ENCODE data around the gene BRIP1. TPM values are rescaled to one million over a fixed set of nuclear protein-coding genes. Genes with fewer than 3 reads are reported as not detected.

Gene BRIP1
- total and polyA plus RNA-seq, 10 donors = 0.41 to 3.7 (median 1.5) TPM

GRCh38 chr17:61849674-61850073 lies 13.7 kb downstream of the BRIP1 start:
- H3K9me3 ChIP-seq = no peaks in the 10 kb centered on the region
- H3K36me3 ChIP-seq = peaks cover 0 to 9% (median 0%) of the 10 kb centered on the region in 6 donors
- intact Hi-C loops (cut with DNase I; ENCODE audit: low total_unique reads) = no loop called here
- no peak overlapping the region for H3K4me3 ChIP-seq
- no peaks in the 10 kb centered on the region for H3K27me3 ChIP-seq (replicated peaks in 1 of 7)
- no peaks in the 10 kb centered on the region for H3K4me1 ChIP-seq
- H3K27ac ChIP-seq = no peak overlapping the region
- DNase-seq = no peak
- TF ChIP-seq POLR2A (IDR thresholded peaks at IDR 0.05) (no peak), POLR2AphosphoS5 (IDR thresholded peaks at IDR 0.05) (no peak)
- TF ChIP-seq, protein P1, sequence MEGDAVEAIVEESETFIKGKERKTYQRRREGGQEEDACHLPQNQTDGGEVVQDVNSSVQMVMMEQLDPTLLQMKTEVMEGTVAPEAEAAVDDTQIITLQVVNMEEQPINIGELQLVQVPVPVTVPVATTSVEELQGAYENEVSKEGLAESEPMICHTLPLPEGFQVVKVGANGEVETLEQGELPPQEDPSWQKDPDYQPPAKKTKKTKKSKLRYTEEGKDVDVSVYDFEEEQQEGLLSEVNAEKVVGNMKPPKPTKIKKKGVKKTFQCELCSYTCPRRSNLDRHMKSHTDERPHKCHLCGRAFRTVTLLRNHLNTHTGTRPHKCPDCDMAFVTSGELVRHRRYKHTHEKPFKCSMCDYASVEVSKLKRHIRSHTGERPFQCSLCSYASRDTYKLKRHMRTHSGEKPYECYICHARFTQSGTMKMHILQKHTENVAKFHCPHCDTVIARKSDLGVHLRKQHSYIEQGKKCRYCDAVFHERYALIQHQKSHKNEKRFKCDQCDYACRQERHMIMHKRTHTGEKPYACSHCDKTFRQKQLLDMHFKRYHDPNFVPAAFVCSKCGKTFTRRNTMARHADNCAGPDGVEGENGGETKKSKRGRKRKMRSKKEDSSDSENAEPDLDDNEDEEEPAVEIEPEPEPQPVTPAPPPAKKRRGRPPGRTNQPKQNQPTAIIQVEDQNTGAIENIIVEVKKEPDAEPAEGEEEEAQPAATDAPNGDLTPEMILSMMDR (IDR thresholded peaks at IDR 0.05 in 8 of 11, conservative IDR thresholded peaks at IDR 0.05 in 3 of 11) = no peak

DNA sequence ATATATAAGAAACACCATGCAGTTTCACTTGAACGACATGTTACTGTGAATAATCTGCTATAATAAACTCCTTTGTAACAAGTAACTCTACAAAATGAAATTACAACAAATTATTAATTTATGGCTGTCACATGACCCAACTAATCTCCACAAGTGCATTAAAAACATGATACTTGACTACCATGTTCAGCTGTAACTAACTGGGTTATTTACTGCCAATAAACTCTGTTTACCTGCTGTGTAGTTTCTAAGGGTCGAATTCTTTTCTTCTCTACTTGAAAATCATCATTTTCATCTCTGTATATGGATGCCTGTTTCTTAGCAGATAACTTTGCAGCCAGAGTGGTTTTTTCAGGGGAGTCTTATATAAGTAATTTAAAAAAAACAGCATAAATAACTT lies 14.4 kb downstream of the BRIP1 start:
- intact Hi-C loops (cut with DNase I; ENCODE audit: low total_unique reads) = no loop called here
- WGBS, 5 donors = 94 to 99% (median 97%) methylated on average over 2 of the region's 2 CpGs
- H3K27ac ChIP-seq = no peak overlapping the region
- H3K4me3 ChIP-seq = no peak overlapping the region
- no peak for DNase-seq
- TF ChIP-seq POLR2AphosphoS5 (IDR thresholded peaks at IDR 0.05) (no peak), POLR2A (IDR thresholded peaks at IDR 0.05) (no peak)
- TF ChIP-seq, protein P1 (IDR thresholded peaks at IDR 0.05 in 8 of 11, conservative IDR thresholded peaks at IDR 0.05 in 3 of 11) = no peak
- no peaks in the 10 kb centered on the region for H3K9me3 ChIP-seq
- H3K27me3 ChIP-seq (replicated peaks in 1 of 7) = no peaks in the 10 kb centered on the region
- no peaks in the 10 kb centered on the region for H3K4me1 ChIP-seq
- H3K36me3 ChIP-seq = peaks cover 0 to 9% (median 0%) of the 10 kb centered on the region in 6 donors

GRCh38 chr17:61848247-61848646 lies 15.1 kb downstream of the BRIP1 start:
- intact Hi-C loops (cut with DNase I; ENCODE audit: low total_unique reads) = no loop called here
- no peaks in the 10 kb centered on the region for H3K9me3 ChIP-seq
- no peaks in the 10 kb centered on the region for H3K4me1 ChIP-seq
- WGBS, 5 donors = 92 to 100% (median 97%) methylated on average over 2 of the region's 2 CpGs
- no peak for DNase-seq
- H3K4me3 ChIP-seq = no peak overlapping the region
- peaks cover 0 to 9% (median 0%) of the 10 kb centered on the region in 6 donors for H3K36me3 ChIP-seq
- H3K27ac ChIP-seq = no peak overlapping the region
- TF ChIP-seq POLR2A (IDR thresholded peaks at IDR 0.05) = no peak
- TF ChIP-seq POLR2AphosphoS5 (IDR thresholded peaks at IDR 0.05) = no peak
- TF ChIP-seq, protein P1 (IDR thresholded peaks at IDR 0.05 in 8 of 11, conservative IDR thresholded peaks at IDR 0.05 in 3 of 11) = no peak
- no peaks in the 10 kb centered on the region for H3K27me3 ChIP-seq (replicated peaks in 1 of 7)

DNA sequence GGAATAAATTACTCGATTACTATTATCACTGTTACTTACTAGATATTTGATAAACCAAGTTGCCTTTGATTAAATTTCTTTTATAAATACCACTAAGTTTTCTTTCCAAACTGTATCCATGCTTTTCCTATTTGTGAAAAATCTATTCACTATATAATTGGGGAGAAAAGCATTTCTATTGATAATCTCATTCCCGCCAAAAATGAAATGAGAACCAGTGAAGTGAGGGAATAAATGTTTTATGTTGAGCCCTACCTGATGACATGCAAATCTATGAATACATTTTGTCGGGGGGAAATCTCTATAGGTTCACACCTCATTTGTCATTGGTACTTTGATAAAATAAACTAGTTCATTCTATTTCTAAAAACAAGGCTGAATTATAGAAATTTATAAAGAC lies 15.7 kb downstream of the BRIP1 start:
- intact Hi-C loops (cut with DNase I; ENCODE audit: low total_unique reads) = no loop called here
- DNase-seq = no peak
- 94 to 99% (median 96%) methylated on average over 3 of the region's 3 CpGs for WGBS, 5 donors
- Histone ChIP-seq H3K27ac (no peak overlapping the region), H3K4me3 (no peak overlapping the region), H3K36me3 (peaks cover 0 to 9% (median 0%) of the 10 kb centered on the region in 6 donors), H3K27me3 (replicated peaks in 1 of 7) (no peaks in the 10 kb centered on the region), H3K4me1 (no peaks in the 10 kb centered on the region), H3K9me3 (no peaks in the 10 kb centered on the region)
- TF ChIP-seq, protein P1 (IDR thresholded peaks at IDR 0.05 in 8 of 11, conservative IDR thresholded peaks at IDR 0.05 in 3 of 11) = no peak
